Osteoblast (primary cell): ENCODE results near the gene RHAG. TPM values are rescaled to one million over a fixed set of nuclear protein-coding genes. Genes with fewer than 3 reads are reported as not detected.
"Not testable (repeated sequence)": the region's sequence is repeated elsewhere in the genome, so short reads cannot be mapped to it uniquely, and the experiment has no call there.

Experiments
- DNase-seq: peaks from one replicate; pipeline ENCODE4 v3.0.0; 2011; ENCODE audit warnings: low spot score, mixed read lengths; ENCODE audit not compliant: insufficient read length; ENCODE audit errors: missing footprints
- H2AFZ ChIP-seq: 2 replicates; pipeline ENCODE4 v1.6.0; 2011; ENCODE audit warnings: mild to moderate bottlenecking, low read length
- H3K27ac ChIP-seq: 2 replicates; pipeline ENCODE4 v1.5.1; 2011; ENCODE audit warnings: mild to moderate bottlenecking, low read depth, low read length, moderate library complexity
- H3K27me3 ChIP-seq: 2 replicates; pipeline ENCODE4 v1.6.0; 2012; ENCODE audit warnings: mild to moderate bottlenecking, control low read depth, inconsistent platforms, low read length, moderate library complexity; ENCODE audit not compliant: insufficient read depth
- H3K36me3 ChIP-seq: 2 replicates; pipeline ENCODE4 v1.5.1; 2011; ENCODE audit warnings: mild to moderate bottlenecking, low read length, control low read depth, moderate library complexity; ENCODE audit not compliant: insufficient read depth
- H3K4me1 ChIP-seq: 2 replicates; pipeline ENCODE4 v1.5.1; 2011; ENCODE audit warnings: mild to moderate bottlenecking, low read length, control low read depth, moderate library complexity; ENCODE audit not compliant: insufficient read depth
- H3K4me2 ChIP-seq: 2 replicates; pipeline ENCODE4 v1.6.0; 2011; ENCODE audit warnings: mild to moderate bottlenecking, low read length; ENCODE audit not compliant: insufficient read depth
- H3K4me3 ChIP-seq: fragments of 200-600 bp; sonication (generic); 3 replicates; pipeline ENCODE4 v1.5.1; 2012; ENCODE audit warnings: mild to moderate bottlenecking, low read length, inconsistent platforms; ENCODE audit not compliant: insufficient read depth
- H3K79me2 ChIP-seq: 2 replicates; pipeline ENCODE4 v1.6.0; 2012; ENCODE audit warnings: mild to moderate bottlenecking, low read length, control low read depth, inconsistent platforms; ENCODE audit not compliant: insufficient read depth
- H3K9me3 ChIP-seq: 2 replicates; pipeline ENCODE4 v1.5.1; 2011; ENCODE audit warnings: low read depth, low read length, control low read depth
- H4K20me1 ChIP-seq: 2 replicates; pipeline ENCODE4 v1.6.0; 2012; ENCODE audit warnings: mild to moderate bottlenecking, low read length, control low read depth; ENCODE audit not compliant: insufficient read depth
- total RNA-seq: library from RNA; depleted of rRNA; stranded (reverse); fragments of >200 nt; gene quantifications from 2 replicates; pipeline ENCODE4 v1.2.3, GENCODE V29; 2012
- TF ChIP-seq, protein P1 (sequence below): IDR thresholded peaks from 2 replicates; pipeline ENCODE4 v1.5.1; 2011; ENCODE audit warnings: mild to moderate bottlenecking, low read depth, low read length, moderate library complexity; ENCODE audit errors: extremely low read depth

RHAG gene
- total RNA-seq, 1 donor = not detected

DNA sequence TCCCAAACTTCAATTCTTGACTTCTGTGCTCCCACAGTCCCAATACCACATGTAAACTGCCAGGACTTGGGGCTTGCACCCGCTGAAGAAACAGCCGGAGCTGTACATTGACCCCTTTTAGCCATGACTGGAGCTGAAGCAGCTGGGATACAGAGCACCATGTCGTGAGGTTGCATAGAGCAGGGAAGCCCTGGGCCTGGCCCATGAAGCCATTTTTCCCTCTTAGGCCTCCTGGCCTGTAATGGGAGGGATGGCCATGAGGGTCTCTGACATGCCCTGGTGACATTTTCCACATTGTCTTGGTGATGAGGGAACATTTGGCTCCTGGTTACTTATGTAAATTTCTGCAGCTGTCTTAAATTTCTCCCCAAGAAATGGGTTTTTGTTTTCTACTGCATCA is 9.8 kb downstream of the RHAG start:
- Histone ChIP-seq H3K27me3 (no peaks in the 10 kb centered on the region), H3K4me1 (no peaks in the 10 kb centered on the region)

DNA sequence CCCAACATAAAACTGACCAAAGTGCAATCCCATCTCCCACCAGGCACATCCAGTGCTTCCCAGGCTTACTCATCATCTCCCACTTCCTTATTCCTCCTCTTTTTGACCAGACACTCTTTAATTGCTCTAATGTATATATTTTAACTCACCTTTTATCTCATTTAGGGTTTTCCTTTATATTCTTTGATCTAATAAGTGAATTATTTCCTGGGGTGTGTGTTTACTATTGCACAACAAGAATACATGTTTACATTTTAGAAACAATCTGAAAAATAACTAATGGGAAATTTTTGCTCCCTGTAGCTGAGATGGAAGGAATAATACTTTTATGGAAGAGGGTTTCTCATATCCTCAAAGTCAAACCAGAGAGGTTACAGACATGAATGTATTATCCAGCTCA is 18.4 kb downstream of the RHAG start:
- no peak overlapping the region for H3K4me2 ChIP-seq
- no peaks in the 10 kb centered on the region for H3K27me3 ChIP-seq
- TF ChIP-seq, protein P1, sequence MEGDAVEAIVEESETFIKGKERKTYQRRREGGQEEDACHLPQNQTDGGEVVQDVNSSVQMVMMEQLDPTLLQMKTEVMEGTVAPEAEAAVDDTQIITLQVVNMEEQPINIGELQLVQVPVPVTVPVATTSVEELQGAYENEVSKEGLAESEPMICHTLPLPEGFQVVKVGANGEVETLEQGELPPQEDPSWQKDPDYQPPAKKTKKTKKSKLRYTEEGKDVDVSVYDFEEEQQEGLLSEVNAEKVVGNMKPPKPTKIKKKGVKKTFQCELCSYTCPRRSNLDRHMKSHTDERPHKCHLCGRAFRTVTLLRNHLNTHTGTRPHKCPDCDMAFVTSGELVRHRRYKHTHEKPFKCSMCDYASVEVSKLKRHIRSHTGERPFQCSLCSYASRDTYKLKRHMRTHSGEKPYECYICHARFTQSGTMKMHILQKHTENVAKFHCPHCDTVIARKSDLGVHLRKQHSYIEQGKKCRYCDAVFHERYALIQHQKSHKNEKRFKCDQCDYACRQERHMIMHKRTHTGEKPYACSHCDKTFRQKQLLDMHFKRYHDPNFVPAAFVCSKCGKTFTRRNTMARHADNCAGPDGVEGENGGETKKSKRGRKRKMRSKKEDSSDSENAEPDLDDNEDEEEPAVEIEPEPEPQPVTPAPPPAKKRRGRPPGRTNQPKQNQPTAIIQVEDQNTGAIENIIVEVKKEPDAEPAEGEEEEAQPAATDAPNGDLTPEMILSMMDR = no peak
- no peaks in the 10 kb centered on the region for H3K9me3 ChIP-seq
- H3K27ac ChIP-seq = no peak overlapping the region
- no peaks in the 10 kb centered on the region for H3K79me2 ChIP-seq
- H3K36me3 ChIP-seq = no peaks in the 10 kb centered on the region
- no peaks in the 10 kb centered on the region for H3K4me1 ChIP-seq
- no peak overlapping the region for H2AFZ ChIP-seq
- H4K20me1 ChIP-seq = no peaks in the 10 kb centered on the region
- H3K4me3 ChIP-seq = no peak overlapping the region
- no peak for DNase-seq

More for the DNA sequence above, 9.8 kb downstream of the RHAG start:
- H3K79me2 ChIP-seq = no peaks in the 10 kb centered on the region
- H3K4me3 ChIP-seq = no peak overlapping the region
- no peak overlapping the region for H2AFZ ChIP-seq
- TF ChIP-seq, protein P1 = no peak
- H3K9me3 ChIP-seq = no peaks in the 10 kb centered on the region
- H3K27ac ChIP-seq = no peak overlapping the region
- H3K36me3 ChIP-seq = no peaks in the 10 kb centered on the region
- H4K20me1 ChIP-seq = no peaks in the 10 kb centered on the region
- H3K4me2 ChIP-seq = no peak overlapping the region
- DNase-seq = no peak

DNA sequence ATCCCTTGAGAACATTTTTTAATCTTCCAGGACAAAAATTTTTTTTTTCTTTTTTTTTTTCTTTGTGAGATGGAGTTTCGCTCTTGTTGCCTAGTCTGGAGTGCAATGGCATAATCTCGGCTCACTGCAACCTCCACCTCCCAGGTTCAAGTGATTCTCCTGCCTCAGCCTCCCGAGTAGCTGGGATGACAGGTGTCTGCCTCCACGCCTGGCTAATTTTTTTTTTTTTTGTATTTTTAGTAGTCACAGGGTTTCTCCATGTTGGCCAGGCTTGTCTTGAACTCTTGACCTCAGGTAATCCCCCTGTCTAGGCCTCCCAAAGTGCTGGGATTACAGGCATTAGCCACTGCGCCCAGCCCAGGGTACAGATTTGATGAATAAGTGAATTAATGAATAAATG is 22.5 kb downstream of the RHAG start:
- not testable (repeated sequence) for H3K4me3 ChIP-seq, H3K36me3 ChIP-seq, H3K9me3 ChIP-seq, DNase-seq, H3K79me2 ChIP-seq, H4K20me1 ChIP-seq, H3K4me1 ChIP-seq, H2AFZ ChIP-seq, H3K4me2 ChIP-seq, H3K27me3 ChIP-seq, H3K27ac ChIP-seq

DNA sequence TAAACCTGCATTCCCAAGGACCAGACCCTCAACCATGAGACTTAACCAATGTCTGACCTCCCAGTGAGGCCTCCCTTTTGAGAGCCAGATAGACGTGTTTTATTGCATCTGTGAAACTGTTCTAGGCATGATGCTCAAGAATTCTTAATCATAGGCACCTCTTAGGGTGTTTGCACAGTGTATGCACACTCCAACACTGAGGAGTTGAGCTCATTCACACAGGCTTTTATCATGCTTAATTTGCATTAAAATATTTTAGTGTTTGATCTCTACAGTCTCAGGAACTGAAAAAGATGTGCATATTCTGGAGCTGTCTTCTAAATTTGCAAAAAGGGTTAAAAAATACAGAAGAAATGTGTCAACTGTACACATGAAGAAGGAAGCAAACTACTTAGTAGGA is 27.4 kb downstream of the RHAG start:
- no peaks in the 10 kb centered on the region for H3K79me2 ChIP-seq
- no peaks in the 10 kb centered on the region for H3K9me3 ChIP-seq
- H3K4me2 ChIP-seq = no peak overlapping the region
- no peak for DNase-seq
- H3K27ac ChIP-seq = no peak overlapping the region
- no peaks in the 10 kb centered on the region for H4K20me1 ChIP-seq
- no peak overlapping the region for H3K4me3 ChIP-seq
- no peak overlapping the region for H2AFZ ChIP-seq
- H3K36me3 ChIP-seq = no peaks in the 10 kb centered on the region
- no peaks in the 10 kb centered on the region for H3K27me3 ChIP-seq
- no peaks in the 10 kb centered on the region for H3K4me1 ChIP-seq
- TF ChIP-seq, protein P1 = no peak

DNA sequence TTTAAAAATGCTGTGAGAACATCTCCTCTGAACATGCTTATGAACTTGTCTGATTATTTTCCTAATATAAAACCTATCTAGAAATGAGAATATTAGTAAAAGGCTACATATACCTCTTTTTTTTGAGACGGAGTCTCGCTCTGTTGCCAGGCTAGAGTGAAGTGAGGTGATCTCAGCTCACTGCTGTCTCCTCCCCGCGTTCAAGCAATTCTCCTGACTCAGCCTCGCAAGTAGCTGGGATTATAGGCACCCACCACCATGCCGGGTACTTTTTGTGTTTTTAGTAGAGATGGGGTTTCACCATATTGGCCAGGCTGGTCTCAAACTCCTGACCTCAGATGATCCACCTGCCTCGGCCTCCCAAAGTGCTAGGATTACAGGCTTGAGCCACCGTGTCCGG is 28.4 kb downstream of the RHAG start:
- not testable (repeated sequence) for H2AFZ ChIP-seq, H3K79me2 ChIP-seq, H3K4me1 ChIP-seq, H3K27me3 ChIP-seq, H3K36me3 ChIP-seq, DNase-seq, H3K4me3 ChIP-seq, H3K9me3 ChIP-seq, H3K4me2 ChIP-seq, H3K27ac ChIP-seq, H4K20me1 ChIP-seq
